G401 (cell line): ENCODE measurements around the gene BORCS6. TPM values are rescaled to one million over a fixed set of nuclear protein-coding genes. Genes with fewer than 3 reads are reported as not detected.

ENCODE experiments used
- total RNA-seq: library from RNA; depleted of rRNA; stranded (reverse); fragments of >200 nt; shearing (Covaris generic); gene quantifications from 2 replicates; pipeline ENCODE4 v1.2.3, GENCODE V29; 2014; rRNA removed

BORCS6 gene
- total RNA-seq, 1 experiment from 2014 or later = 25.6 TPM

Other genes with a start within 250 kb of the BORCS6 start
- 0.06 TPM in 1 of 2 replicates, not detected in the other for gene GUCY2D, start 187.6 kb downstream of the BORCS6 start, total RNA-seq
- not detected in 2 replicates for gene ALOX15B, start 151.1 kb downstream of the BORCS6 start, total RNA-seq
- gene ALOX12B, start 102.5 kb downstream of the BORCS6 start, total RNA-seq = not detected in 2 replicates
- gene ALOXE3, start 71.7 kb downstream of the BORCS6 start, total RNA-seq = 0.85 TPM in 1 of 2 replicates, not detected in the other
- gene HES7, start 66.1 kb downstream of the BORCS6 start, total RNA-seq = 1.1 and 3.9 TPM in 2 replicates
- gene PER1, start 37.8 kb downstream of the BORCS6 start, total RNA-seq = 29.0 and 34.0 TPM in 2 replicates
- gene VAMP2, start 27.2 kb downstream of the BORCS6 start, total RNA-seq = 1.0 and 1.4 TPM in 2 replicates
- gene TMEM107, start 13.8 kb downstream of the BORCS6 start, total RNA-seq = 37.8 and 60.6 TPM in 2 replicates
- 162 and 166 TPM in 2 replicates for gene AURKB, start 20.4 kb upstream of the BORCS6 start, total RNA-seq
- 15.0 and 22.9 TPM in 2 replicates for gene CTC1, start 57.9 kb upstream of the BORCS6 start, total RNA-seq
- 133 and 173 TPM in 2 replicates for gene PFAS, start 59.1 kb upstream of the BORCS6 start, total RNA-seq
- 54.4 and 65.3 TPM in 2 replicates for gene RANGRF, start 98.5 kb upstream of the BORCS6 start, total RNA-seq
- 0.68 and 1.7 TPM in 2 replicates for gene SLC25A35, start 105.2 kb upstream of the BORCS6 start, total RNA-seq
- 4.6 and 5.6 TPM in 2 replicates for gene ARHGEF15, start 120.1 kb upstream of the BORCS6 start, total RNA-seq
- not detected in 2 replicates for gene ODF4, start 149.7 kb upstream of the BORCS6 start, total RNA-seq
- gene RPL26, start 193.0 kb upstream of the BORCS6 start, total RNA-seq = 3,963 and 5,110 TPM in 2 replicates
- 0.03 TPM in 1 of 2 replicates, not detected in the other for gene RNF222, start 207.6 kb upstream of the BORCS6 start, total RNA-seq
- 22.3 and 33.4 TPM in 2 replicates for gene NDEL1, start 245.7 kb upstream of the BORCS6 start, total RNA-seq